Measurements from ENCODE around the gene HOXB8.

Gene HOXB8

GRCh38 chr17:48564188-48565021 lies 50.7 kb downstream of the HOXB8 start:
- Histone ChIP-seq H3K79me2 (ENCODE audit: low read length) (peaks cover 43% of the 10 kb centered on the region), H3K27ac (ENCODE audit: low read length) (peak overlapping the region; percentile 16; the same call in 1 of the 2 replicates), H2AFZ (ENCODE audit: low read depth, low read length) (no peak overlapping the region), H3K9ac (ENCODE audit: low read length) (peak overlapping the region; percentile 63), H3K4me2 (ENCODE audit: low read length) (peak overlapping the region; percentile 72), H3K4me3 (ENCODE audit: low read length) (peak overlapping the region; percentile 71), H3K9me3 (ENCODE audit: insufficient read depth, low read length) (no peaks in the 10 kb centered on the region), H4K20me1 (ENCODE audit: insufficient read depth, low read length) (no peaks in the 10 kb centered on the region), H3K27me3 (ENCODE audit: low read depth, low read length) (no peaks in the 10 kb centered on the region), H3K4me1 (ENCODE audit: low read length) (peaks cover 37% of the 10 kb centered on the region), H3K36me3 (replicated peaks; ENCODE audit: low read depth, low read length) (peaks cover 30% of the 10 kb centered on the region)
- TF ChIP-seq CTCF (IDR thresholded peaks at IDR 0.05; ENCODE audit: low read depth, low read length) (no peak), EZH2phosphoT487 (IDR thresholded peaks at IDR 0.05; ENCODE audit: low read depth) (no peak)

GRCh38 chr17:48563867-48564187 lies 51.3 kb downstream of the HOXB8 start:
- Histone ChIP-seq H2AFZ (ENCODE audit: low read depth, low read length) (no peak overlapping the region), H4K20me1 (ENCODE audit: insufficient read depth, low read length) (no peaks in the 10 kb centered on the region), H3K79me2 (ENCODE audit: low read length) (peaks cover 43% of the 10 kb centered on the region), H3K27ac (ENCODE audit: low read length) (peak overlapping the region; percentile 16; the same call in 1 of the 2 replicates), H3K4me3 (ENCODE audit: low read length) (peak overlapping the region; percentile 71), H3K27me3 (ENCODE audit: low read depth, low read length) (no peaks in the 10 kb centered on the region), H3K9me3 (ENCODE audit: insufficient read depth, low read length) (no peaks in the 10 kb centered on the region), H3K9ac (ENCODE audit: low read length) (peak overlapping the region; percentile 63), H3K4me2 (ENCODE audit: low read length) (peak overlapping the region; percentile 60), H3K36me3 (replicated peaks; ENCODE audit: low read depth, low read length) (peaks cover 29% of the 10 kb centered on the region), H3K4me1 (ENCODE audit: low read length) (peaks cover 37% of the 10 kb centered on the region)
- TF ChIP-seq EZH2phosphoT487 (IDR thresholded peaks at IDR 0.05; ENCODE audit: low read depth) (no peak), CTCF (IDR thresholded peaks at IDR 0.05; ENCODE audit: low read depth, low read length) (no peak)

- TF ChIP-seq EZH2phosphoT487 (IDR thresholded peaks at IDR 0.05; ENCODE audit: low read depth) (no peak), CTCF (IDR thresholded peaks at IDR 0.05; ENCODE audit: low read depth, low read length) (no peak)
- Histone ChIP-seq H4K20me1 (ENCODE audit: insufficient read depth, low read length) (no peaks in the 10 kb centered on the region), H3K27me3 (ENCODE audit: low read depth, low read length) (no peaks in the 10 kb centered on the region), H3K79me2 (ENCODE audit: low read length) (peaks cover 40% of the 10 kb centered on the region), H3K4me3 (ENCODE audit: low read length) (peak overlapping the region; percentile 71), H3K9ac (ENCODE audit: low read length) (peak overlapping the region; percentile 63), H3K36me3 (replicated peaks; ENCODE audit: low read depth, low read length) (peaks cover 25% of the 10 kb centered on the region), H3K27ac (ENCODE audit: low read length) (peak overlapping the region; percentile 16; the same call in 1 of the 2 replicates), H3K9me3 (ENCODE audit: insufficient read depth, low read length) (no peaks in the 10 kb centered on the region), H2AFZ (ENCODE audit: low read depth, low read length) (no peak overlapping the region), H3K4me2 (ENCODE audit: low read length) (peak overlapping the region; percentile 60), H3K4me1 (ENCODE audit: low read length) (peaks cover 37% of the 10 kb centered on the region)
Observed at GRCh38 chr17:48563385-48563838, 51.7 kb downstream of the HOXB8 start.

- TF ChIP-seq EZH2phosphoT487 (IDR thresholded peaks at IDR 0.05; ENCODE audit: low read depth), result no peak
- no peak for TF ChIP-seq CTCF (IDR thresholded peaks at IDR 0.05; ENCODE audit: low read depth, low read length)
- Histone ChIP-seq H2AFZ (ENCODE audit: low read depth, low read length) (no peak overlapping the region), H3K27ac (ENCODE audit: low read length) (peak overlapping the region; percentile 10; the same call in 1 of the 2 replicates), H3K9ac (ENCODE audit: low read length) (peak overlapping the region; percentile 63), H3K4me2 (ENCODE audit: low read length) (peak overlapping the region; percentile 60), H3K9me3 (ENCODE audit: insufficient read depth, low read length) (no peaks in the 10 kb centered on the region), H3K27me3 (ENCODE audit: low read depth, low read length) (no peaks in the 10 kb centered on the region), H4K20me1 (ENCODE audit: insufficient read depth, low read length) (no peaks in the 10 kb centered on the region), H3K79me2 (ENCODE audit: low read length) (peaks cover 35% of the 10 kb centered on the region), H3K4me3 (ENCODE audit: low read length) (peak overlapping the region; percentile 71), H3K36me3 (replicated peaks; ENCODE audit: low read depth, low read length) (peaks cover 25% of the 10 kb centered on the region), H3K4me1 (ENCODE audit: low read length) (peaks cover 37% of the 10 kb centered on the region)
Observed at GRCh38 chr17:48562934-48563333, 52.2 kb downstream of the HOXB8 start.

Data from OCI-LY3 (cell line).